Measurements from ENCODE around the gene CCDC6. TPM values are rescaled to one million over a fixed set of nuclear protein-coding genes. Genes with fewer than 3 reads are reported as not detected.

The CCDC6 gene
- polyA plus RNA-seq, 3 donors = 4.2 to 13.5 (median 6.2) TPM

DNA sequence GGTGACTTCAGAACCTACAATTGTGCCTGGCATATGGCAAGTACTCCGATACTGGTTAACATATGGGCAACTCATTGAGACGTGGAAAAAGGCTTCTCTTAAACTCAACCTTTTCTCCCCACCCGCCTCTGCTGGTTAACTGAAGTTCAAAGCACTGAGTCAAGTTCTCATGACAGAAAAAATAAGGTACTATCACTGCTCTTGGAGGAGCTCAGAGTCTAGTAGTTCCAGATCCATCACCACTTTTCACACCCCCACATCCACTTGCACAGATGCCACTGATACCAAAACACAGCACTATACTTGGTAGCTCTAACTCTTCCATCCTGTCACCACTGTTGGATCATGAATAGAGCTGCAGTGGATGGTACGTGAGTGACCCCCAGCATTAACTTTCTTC, 36.2 kb downstream of the CCDC6 start:
- intact Hi-C loops (cut with micrococcal nuclease) = loop anchor here in 1 of 2 donors (10.0 kb wide), 1 partner anchor 165 kb away; no protein-coding TSS in a partner anchor
- no peaks in the 10 kb centered on the region for H3K27me3 ChIP-seq (ENCODE audit: control insufficient read depth in 2 of 2, insufficient read depth in 2 of 2, low read length in 2 of 2)
- H4K20me1 ChIP-seq (ENCODE audit: insufficient read depth, low read length) = peaks cover 99% of the 10 kb centered on the region
- H3K36me3 ChIP-seq (replicated peaks in 1 of 2; ENCODE audit: control insufficient read depth in 1 of 2, insufficient read depth in 2 of 2, low read length in 2 of 2) = no peaks in the 10 kb centered on the region
- TF ChIP-seq, protein P1, sequence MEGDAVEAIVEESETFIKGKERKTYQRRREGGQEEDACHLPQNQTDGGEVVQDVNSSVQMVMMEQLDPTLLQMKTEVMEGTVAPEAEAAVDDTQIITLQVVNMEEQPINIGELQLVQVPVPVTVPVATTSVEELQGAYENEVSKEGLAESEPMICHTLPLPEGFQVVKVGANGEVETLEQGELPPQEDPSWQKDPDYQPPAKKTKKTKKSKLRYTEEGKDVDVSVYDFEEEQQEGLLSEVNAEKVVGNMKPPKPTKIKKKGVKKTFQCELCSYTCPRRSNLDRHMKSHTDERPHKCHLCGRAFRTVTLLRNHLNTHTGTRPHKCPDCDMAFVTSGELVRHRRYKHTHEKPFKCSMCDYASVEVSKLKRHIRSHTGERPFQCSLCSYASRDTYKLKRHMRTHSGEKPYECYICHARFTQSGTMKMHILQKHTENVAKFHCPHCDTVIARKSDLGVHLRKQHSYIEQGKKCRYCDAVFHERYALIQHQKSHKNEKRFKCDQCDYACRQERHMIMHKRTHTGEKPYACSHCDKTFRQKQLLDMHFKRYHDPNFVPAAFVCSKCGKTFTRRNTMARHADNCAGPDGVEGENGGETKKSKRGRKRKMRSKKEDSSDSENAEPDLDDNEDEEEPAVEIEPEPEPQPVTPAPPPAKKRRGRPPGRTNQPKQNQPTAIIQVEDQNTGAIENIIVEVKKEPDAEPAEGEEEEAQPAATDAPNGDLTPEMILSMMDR (IDR thresholded peaks at IDR 0.05) = no peak
- H3K9ac ChIP-seq (ENCODE audit: insufficient read depth, low read length, poor library complexity, severe bottlenecking) = no peak overlapping the region
- no peaks in the 10 kb centered on the region for H3K9me3 Mint-ChIP-seq
- 100% methylated on average over 3 of the region's 4 CpGs for WGBS (ENCODE audit: insufficient coverage)
- no peaks in the 10 kb centered on the region for H3K27me3 Mint-ChIP-seq (ENCODE audit: low read depth in 3 of 3)
- peaks cover 33% of the 10 kb centered on the region for H3K4me1 Mint-ChIP-seq
- H3K4me1 ChIP-seq (ENCODE audit: control insufficient read depth in 1 of 2, insufficient read depth in 2 of 2, low read length in 2 of 2) = peaks cover 0 to 4% of the 10 kb centered on the region in 2 donors
- peak overlapping the region in 2 of 7 donors; percentile 30 to 63 for H3K27ac Mint-ChIP-seq
- no peaks in the 10 kb centered on the region for H3K9me3 ChIP-seq (replicated peaks in 1 of 2; ENCODE audit: control insufficient read depth in 1 of 2, insufficient read depth in 1 of 2, low read length in 2 of 2)
- no peak overlapping the region for H3K4me3 ChIP-seq (replicated peaks in 1 of 3; ENCODE audit: low read depth in 2 of 3, low read length in 3 of 3)
- H3K4me2 ChIP-seq (replicated peaks; ENCODE audit: extremely low read depth, low read length, poor library complexity, severe bottlenecking) = no peak overlapping the region
- H3K79me2 ChIP-seq (ENCODE audit: insufficient read depth, low read length) = peaks cover 92% of the 10 kb centered on the region
- no peak overlapping the region for H3K27ac ChIP-seq (ENCODE audit: low read depth in 1 of 2, low read length in 2 of 2)
- no peak overlapping the region for H2AFZ ChIP-seq (ENCODE audit: insufficient read depth, low read depth, low read length, poor library complexity, severe bottlenecking)
- H3K36me3 Mint-ChIP-seq = no peaks in the 10 kb centered on the region
- DNase-seq = no peak
- H3K4me3 Mint-ChIP-seq = no peak overlapping the region

DNA sequence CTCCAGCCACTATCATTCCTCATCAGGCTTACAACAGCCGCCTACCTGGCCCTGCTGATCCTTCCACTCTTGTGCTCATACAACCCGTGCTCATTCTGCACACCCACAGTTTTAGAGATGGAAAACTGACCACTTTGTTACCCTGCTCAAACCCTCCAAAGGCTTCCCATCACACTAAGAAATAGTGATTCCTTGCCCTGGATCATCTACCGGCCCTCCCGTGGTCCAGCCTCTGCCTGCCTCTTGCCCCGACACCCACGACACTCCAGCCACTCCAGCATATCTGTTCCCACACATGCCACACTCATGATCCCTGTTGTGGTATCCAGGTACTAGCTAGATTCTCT, 36.8 kb downstream of the CCDC6 start:
- TF ChIP-seq, protein P1 (IDR thresholded peaks at IDR 0.05) = no peak
- no peaks in the 10 kb centered on the region for H3K36me3 Mint-ChIP-seq
- no peak overlapping the region for H3K27ac ChIP-seq (ENCODE audit: low read depth in 1 of 2, low read length in 2 of 2)
- H3K9me3 ChIP-seq (replicated peaks in 1 of 2; ENCODE audit: control insufficient read depth in 1 of 2, insufficient read depth in 1 of 2, low read length in 2 of 2) = no peaks in the 10 kb centered on the region
- DNase-seq = no peak
- H3K4me3 ChIP-seq (replicated peaks in 1 of 3; ENCODE audit: low read depth in 2 of 3, low read length in 3 of 3) = no peak overlapping the region
- peak overlapping the region in 2 of 7 donors; percentile 11 to 61 for H3K27ac Mint-ChIP-seq
- H4K20me1 ChIP-seq (ENCODE audit: insufficient read depth, low read length) = peaks cover 99% of the 10 kb centered on the region
- H3K79me2 ChIP-seq (ENCODE audit: insufficient read depth, low read length) = peaks cover 93% of the 10 kb centered on the region
- H3K36me3 ChIP-seq (replicated peaks in 1 of 2; ENCODE audit: control insufficient read depth in 1 of 2, insufficient read depth in 2 of 2, low read length in 2 of 2) = no peaks in the 10 kb centered on the region
- H3K4me2 ChIP-seq (replicated peaks; ENCODE audit: extremely low read depth, low read length, poor library complexity, severe bottlenecking) = no peak overlapping the region
- no peak overlapping the region for H3K9ac ChIP-seq (ENCODE audit: insufficient read depth, low read length, poor library complexity, severe bottlenecking)
- H3K4me1 Mint-ChIP-seq = peaks cover 33% of the 10 kb centered on the region
- H3K9me3 Mint-ChIP-seq = no peaks in the 10 kb centered on the region
- no peak overlapping the region for H3K4me3 Mint-ChIP-seq
- H2AFZ ChIP-seq (ENCODE audit: insufficient read depth, low read depth, low read length, poor library complexity, severe bottlenecking) = no peak overlapping the region
- no peaks in the 10 kb centered on the region for H3K27me3 ChIP-seq (ENCODE audit: control insufficient read depth in 2 of 2, insufficient read depth in 2 of 2, low read length in 2 of 2)
- H3K4me1 ChIP-seq (ENCODE audit: control insufficient read depth in 1 of 2, insufficient read depth in 2 of 2, low read length in 2 of 2) = peaks cover 0 to 8% of the 10 kb centered on the region in 2 donors
- no peaks in the 10 kb centered on the region for H3K27me3 Mint-ChIP-seq (ENCODE audit: low read depth in 3 of 3)
- intact Hi-C loops (cut with micrococcal nuclease) = no loop called here
- 100% methylated on average over 6 of the region's 6 CpGs for WGBS (ENCODE audit: insufficient coverage)
